Coronary artery (tissue), 2 donors: ENCODE measurements around the gene KIAA0040.
A peak's percentile ranks its signal among the peaks of the same experiment; 100 is the strongest.

Source experiments
- DNase-seq: peaks from one replicate; pipeline ENCODE4 v3.0.0-alpha.2; 2017; ENCODE audit warnings: low spot score
- H3K27ac ChIP-seq, 2 donors: fragments of 200-600 bp; sonication (generic); one replicate each; pipeline ENCODE4 v1.5.1; 2016 to 2019
- H3K4me3 ChIP-seq: fragments of 200-600 bp; sonication (generic); 2 replicates; pipeline ENCODE4 v1.5.1; 2016; ENCODE audit warnings: mild to moderate bottlenecking, moderate library complexity
- CTCF ChIP-seq: fragments of 200-600 bp; sonication (generic); IDR thresholded peaks from one replicate; pipeline ENCODE4 v1.5.1; 2019; ENCODE audit warnings: antibody characterized with exemption

The KIAA0040 gene

GRCh38 chr1:175203570-175204068 is 11.0 kb upstream of the KIAA0040 start:
- TF ChIP-seq CTCF: no peak
- no peak for DNase-seq
- Histone ChIP-seq H3K4me3 (no peak overlapping the region), H3K27ac (no peak overlapping the region)

GRCh38 chr1:175200678-175201521 is 8.3 kb upstream of the KIAA0040 start:
- Histone ChIP-seq H3K4me3 (no peak overlapping the region), H3K27ac (peak overlapping the region; percentile 65 to 77)
- no peak for DNase-seq
- TF ChIP-seq CTCF: no peak

GRCh38 chr1:175198332-175198731 is 5.8 kb upstream of the KIAA0040 start:
- no peak overlapping the region for H3K4me3 ChIP-seq
- no peak for TF ChIP-seq CTCF
- no peak for DNase-seq
- H3K27ac ChIP-seq: no peak overlapping the region

GRCh38 chr1:175197531-175197930 is 5.0 kb upstream of the KIAA0040 start:
- no peak for TF ChIP-seq CTCF
- H3K4me3 ChIP-seq: no peak overlapping the region
- no peak overlapping the region for H3K27ac ChIP-seq
- no peak for DNase-seq

- TF ChIP-seq CTCF: no peak
- no peak for DNase-seq
- Histone ChIP-seq H3K27ac (no peak overlapping the region), H3K4me3 (no peak overlapping the region)
Measured at GRCh38 chr1:175195798-175196197, 3.2 kb upstream of the KIAA0040 start.

GRCh38 chr1:175195281-175195680 is 2.7 kb upstream of the KIAA0040 start:
- no peak for DNase-seq
- no peak overlapping the region for H3K4me3 ChIP-seq
- TF ChIP-seq CTCF: no peak
- no peak overlapping the region for H3K27ac ChIP-seq

- TF ChIP-seq CTCF: no peak
- Histone ChIP-seq H3K4me3 (peak overlapping the region; percentile 70), H3K27ac (peak overlapping the region; percentile 84 to 89)
- no peak for DNase-seq
Measured at GRCh38 chr1:175193527-175193910, 943 bp upstream of the KIAA0040 start.
